NB4 (cell line): Measurements from ENCODE around the gene SLC39A11.
A peak's percentile ranks its signal among the peaks of the same experiment; 100 is the strongest.

Experiments
- DNase-seq: peaks from one replicate; pipeline ENCODE4 v3.0.0; 2010; ENCODE audit warnings: low read depth
- H3K4me3 ChIP-seq: one replicate; pipeline ENCODE4 v1.5.1; 2011; ENCODE audit warnings: mild to moderate bottlenecking, low read depth, low read length, moderate library complexity
- MYC ChIP-seq: IDR thresholded peaks from 2 replicates; pipeline ENCODE4 v1.6.1; 2011; ENCODE audit warnings: low read depth, low read length
- POLR2A ChIP-seq: IDR thresholded peaks from 2 replicates; pipeline ENCODE4 v1.6.1; 2011; ENCODE audit warnings: mild to moderate bottlenecking; ENCODE audit not compliant: insufficient read length; ENCODE audit errors: extremely low read depth
- TF ChIP-seq, protein P1 (sequence below): IDR thresholded peaks from one replicate; pipeline ENCODE4 v1.5.1; 2012; ENCODE audit warnings: low read depth, low read length
- TF ChIP-seq, protein P2 (sequence below): IDR thresholded peaks from 2 replicates; pipeline ENCODE4 v1.6.1; 2011; ENCODE audit warnings: low read depth, low read length

Gene SLC39A11

DNA sequence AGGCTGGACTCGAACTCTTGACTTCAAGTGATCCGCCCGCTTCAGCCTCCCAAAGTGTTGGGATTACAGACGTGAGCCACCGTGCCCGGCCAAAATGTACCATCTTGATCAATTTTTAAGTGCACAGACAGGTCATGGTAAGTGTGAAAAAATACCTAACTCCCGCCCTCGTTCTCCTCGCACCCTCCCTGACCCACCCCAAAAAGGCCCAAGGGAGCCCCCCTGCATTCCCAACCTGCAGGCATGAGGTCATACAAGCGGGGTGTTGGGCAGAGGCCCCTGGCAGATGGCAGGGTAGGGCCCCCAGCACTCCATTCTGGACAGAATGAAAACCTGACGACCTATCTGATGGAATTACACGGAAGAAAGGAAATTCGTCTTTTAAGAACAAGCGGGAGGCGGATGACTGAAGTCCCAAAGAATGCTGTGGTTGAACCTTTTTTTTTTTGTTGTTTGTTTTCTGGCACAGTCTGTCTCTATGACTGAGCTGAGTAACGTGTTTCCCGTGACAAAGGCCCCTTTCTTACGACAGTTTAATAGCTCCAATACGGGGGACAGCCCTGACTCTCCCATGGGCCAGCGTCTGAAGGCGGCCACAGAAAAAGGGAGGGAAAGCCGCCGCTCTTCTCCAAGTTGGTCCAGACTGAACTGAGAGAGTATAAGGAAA is 376.4 kb downstream of the SLC39A11 start:
- no peak overlapping the region for H3K4me3 ChIP-seq
- DNase-seq, result no peak
- TF ChIP-seq MYC (no peak), POLR2A (no peak)
- TF ChIP-seq, protein P1, sequence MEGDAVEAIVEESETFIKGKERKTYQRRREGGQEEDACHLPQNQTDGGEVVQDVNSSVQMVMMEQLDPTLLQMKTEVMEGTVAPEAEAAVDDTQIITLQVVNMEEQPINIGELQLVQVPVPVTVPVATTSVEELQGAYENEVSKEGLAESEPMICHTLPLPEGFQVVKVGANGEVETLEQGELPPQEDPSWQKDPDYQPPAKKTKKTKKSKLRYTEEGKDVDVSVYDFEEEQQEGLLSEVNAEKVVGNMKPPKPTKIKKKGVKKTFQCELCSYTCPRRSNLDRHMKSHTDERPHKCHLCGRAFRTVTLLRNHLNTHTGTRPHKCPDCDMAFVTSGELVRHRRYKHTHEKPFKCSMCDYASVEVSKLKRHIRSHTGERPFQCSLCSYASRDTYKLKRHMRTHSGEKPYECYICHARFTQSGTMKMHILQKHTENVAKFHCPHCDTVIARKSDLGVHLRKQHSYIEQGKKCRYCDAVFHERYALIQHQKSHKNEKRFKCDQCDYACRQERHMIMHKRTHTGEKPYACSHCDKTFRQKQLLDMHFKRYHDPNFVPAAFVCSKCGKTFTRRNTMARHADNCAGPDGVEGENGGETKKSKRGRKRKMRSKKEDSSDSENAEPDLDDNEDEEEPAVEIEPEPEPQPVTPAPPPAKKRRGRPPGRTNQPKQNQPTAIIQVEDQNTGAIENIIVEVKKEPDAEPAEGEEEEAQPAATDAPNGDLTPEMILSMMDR, result no peak
- TF ChIP-seq, protein P2, sequence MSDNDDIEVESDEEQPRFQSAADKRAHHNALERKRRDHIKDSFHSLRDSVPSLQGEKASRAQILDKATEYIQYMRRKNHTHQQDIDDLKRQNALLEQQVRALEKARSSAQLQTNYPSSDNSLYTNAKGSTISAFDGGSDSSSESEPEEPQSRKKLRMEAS, result no peak

DNA sequence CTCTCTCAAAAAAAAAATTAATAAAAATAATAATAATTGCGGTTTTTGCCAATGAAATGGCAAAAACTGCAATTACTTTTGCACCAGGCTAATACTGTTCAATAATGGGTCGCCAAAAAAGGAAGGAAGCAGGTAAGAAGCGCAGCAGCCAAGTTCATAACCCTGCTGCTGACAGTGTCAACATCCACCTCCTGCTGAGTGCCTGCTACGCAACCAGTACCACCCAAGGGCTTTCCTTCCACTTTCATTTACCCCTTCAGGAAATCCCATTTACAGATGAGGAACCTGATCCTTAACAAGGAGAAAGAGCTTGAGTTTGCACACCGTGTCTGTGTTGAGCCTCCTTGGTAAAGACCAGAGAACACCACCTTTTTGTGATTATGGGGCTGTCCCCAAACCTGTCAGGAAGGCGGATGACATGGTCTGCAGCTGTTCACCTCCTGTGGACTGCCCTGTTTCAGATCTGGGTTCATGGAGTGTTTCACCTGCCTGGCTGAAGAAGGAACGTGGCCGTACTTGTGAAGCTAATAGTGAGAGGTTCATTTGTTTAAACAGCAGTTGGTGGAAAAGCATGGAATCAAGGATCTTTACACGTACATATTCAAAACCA is 378.0 kb downstream of the SLC39A11 start:
- H3K4me3 ChIP-seq, result no peak overlapping the region
- TF ChIP-seq, protein P1, result no peak
- TF ChIP-seq, protein P2, result no peak
- peak; percentile 78 for DNase-seq

DNA sequence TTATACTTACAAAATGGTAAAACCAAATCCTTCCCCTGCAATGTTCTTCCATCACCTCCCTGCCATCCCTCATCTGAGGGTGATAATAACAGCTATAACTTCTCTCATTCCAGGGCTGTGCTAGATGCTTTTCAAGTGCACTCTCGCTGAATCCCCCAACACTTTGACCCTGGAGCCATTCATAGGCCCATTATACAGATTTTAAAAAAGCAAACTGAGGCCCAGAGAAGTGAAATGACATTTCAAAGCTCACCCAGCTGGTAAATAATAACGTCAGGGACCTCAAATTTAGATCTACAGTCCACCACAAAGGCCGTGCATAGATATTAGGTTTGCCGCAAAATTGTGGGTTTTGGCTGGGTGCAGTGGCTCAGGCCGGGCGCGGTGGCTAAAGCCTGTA is 378.8 kb downstream of the SLC39A11 start:
- DNase-seq, result no peak
- no peak overlapping the region for H3K4me3 ChIP-seq
- TF ChIP-seq, protein P1, result no peak

DNA sequence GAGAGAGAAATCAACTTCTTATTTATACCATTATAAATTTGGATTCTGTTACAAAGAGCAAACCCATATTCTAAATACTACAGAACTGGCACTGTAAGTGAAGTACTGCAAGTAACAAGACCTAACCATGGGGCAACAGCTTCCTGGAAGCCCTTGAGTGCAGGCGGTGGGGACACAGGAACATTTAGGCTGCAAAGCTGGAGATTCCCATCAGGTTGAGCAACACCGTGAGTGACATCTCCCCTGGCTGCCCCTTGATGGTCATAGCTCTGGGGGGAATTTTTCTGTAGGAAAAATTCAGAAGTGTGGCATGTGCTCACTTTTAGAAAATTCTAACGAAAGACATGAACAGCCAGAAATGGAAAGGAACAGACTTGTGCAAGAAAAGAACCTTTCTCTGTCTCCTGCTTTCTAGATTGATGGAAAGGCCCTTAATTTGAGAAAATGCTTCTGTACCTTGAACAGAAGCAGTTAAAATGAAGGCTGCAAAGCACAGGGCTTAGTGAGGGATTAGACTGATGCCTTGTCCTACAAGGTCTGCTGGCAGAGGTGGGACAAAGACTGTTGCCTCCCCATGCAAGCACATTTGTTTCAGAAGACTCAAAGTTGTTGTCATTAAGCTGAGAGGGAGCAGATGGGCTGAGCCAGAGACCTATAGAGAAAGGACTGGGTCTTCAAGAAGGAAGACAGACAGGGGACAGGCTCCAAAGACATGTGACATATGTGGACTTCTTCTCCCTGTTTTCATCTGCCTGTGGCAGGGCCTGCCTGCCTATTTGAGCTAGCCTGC is 380.8 kb downstream of the SLC39A11 start:
- DNase-seq, result no peak
- no peak overlapping the region for H3K4me3 ChIP-seq
- TF ChIP-seq, protein P2, result no peak
- no peak for TF ChIP-seq POLR2A
- TF ChIP-seq, protein P1, result no peak

DNA sequence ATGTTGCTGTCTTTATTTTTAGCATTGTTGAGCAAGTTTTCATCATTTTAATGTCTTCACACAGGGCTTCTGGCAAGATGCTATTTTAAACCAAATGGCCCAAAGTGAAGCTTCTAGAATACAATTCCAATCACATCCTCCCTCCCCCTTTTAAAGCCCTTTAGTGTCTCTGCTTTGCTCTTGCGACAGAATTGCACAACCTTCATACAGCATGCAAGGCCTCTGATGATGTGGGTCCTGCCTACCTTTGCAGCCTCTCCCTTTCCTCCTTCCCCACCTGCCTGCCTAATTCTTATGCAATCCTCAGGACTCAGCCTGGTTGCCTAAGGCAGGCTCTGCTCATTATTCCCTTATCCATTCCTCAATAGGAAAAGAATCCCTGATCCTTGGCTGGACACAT is 381.7 kb downstream of the SLC39A11 start:
- TF ChIP-seq POLR2A (no peak), MYC (no peak)
- TF ChIP-seq, protein P1, result no peak
- TF ChIP-seq, protein P2, result no peak
- H3K4me3 ChIP-seq, result no peak overlapping the region
- peak; percentile 62 for DNase-seq
